Bone marrow (tissue), 2 donors: ENCODE data around the gene TPMT.

Source experiments
- DNase-seq, 2 donors: peaks; one replicate each; lab custom pipeline; 2025; lab: John Stamatoyannopoulos, UW

The TPMT gene

GRCh38 chr6:18117136-18117535 is 37.7 kb downstream of the TPMT start:
- no peak for DNase-seq

- DNase-seq = no peak
Measured at GRCh38 chr6:18115356-18115755, 39.5 kb downstream of the TPMT start.

GRCh38 chr6:18110162-18110561 is 44.7 kb downstream of the TPMT start:
- no peak for DNase-seq

DNA sequence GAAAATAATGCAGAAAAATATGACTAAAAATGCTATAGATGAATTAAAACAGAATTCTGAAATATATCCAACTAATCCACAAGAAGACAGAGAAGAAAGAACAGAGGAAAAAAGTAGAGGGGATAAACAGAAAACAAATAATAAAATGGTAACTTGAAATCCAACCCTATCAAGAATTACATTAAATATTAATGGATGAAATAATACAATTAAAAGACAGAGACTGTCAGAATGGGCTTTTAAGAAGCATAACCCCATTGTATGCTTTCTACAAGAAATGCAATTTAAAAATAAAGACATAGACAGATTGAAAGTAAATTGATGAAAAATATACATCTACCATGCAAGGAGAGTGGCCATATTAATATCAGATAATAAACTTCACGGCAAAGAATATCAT is 47.8 kb downstream of the TPMT start:
- DNase-seq = no peak

GRCh38 chr6:18102783-18103509 is 51.9 kb downstream of the TPMT start:
- DNase-seq = no peak

GRCh38 chr6:18101873-18102272 is 53.0 kb downstream of the TPMT start:
- no peak for DNase-seq

GRCh38 chr6:18101271-18101670 is 53.6 kb downstream of the TPMT start:
- DNase-seq = no peak

DNA sequence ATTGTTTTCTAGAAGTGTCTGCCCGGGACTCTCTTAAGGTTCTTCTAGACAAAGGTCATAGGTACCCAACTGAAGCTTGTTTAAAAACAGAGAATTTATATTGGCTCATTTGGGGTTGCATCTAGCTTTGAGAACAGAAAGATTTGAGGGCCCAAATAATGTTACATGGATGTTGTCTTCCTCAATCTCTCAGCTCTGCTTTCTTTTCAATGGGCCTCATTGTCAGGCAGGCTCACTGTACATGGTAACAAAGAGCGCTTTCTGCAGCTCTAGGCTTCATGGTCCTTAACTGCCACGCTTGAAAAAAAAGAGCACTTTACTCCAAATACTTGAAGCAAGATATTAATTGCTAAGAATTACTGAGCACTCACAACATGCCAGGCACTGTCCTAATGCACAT is 54.6 kb downstream of the TPMT start:
- DNase-seq = no peak

- DNase-seq = no peak
Measured at GRCh38 chr6:18099511-18099910, 55.4 kb downstream of the TPMT start.

DNA sequence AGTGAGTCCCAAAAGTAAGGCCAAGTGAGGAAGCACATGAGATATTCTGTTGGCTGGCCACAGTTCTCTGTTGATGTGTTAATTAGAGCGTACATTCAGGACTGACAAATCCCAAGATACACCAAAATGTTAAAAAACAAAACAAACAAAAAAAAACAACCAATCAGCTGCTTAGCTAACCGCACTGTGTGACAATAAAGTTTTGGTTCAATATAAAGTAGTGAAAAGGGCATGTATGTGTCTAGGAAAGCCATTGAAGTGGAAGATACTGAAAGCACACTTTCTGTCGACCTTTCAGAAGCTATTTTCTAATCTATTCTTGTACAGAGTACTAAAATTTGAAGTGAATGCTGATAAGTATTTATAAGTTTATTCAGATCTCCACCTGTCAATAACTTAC is 58.5 kb downstream of the TPMT start:
- no peak for DNase-seq

DNA sequence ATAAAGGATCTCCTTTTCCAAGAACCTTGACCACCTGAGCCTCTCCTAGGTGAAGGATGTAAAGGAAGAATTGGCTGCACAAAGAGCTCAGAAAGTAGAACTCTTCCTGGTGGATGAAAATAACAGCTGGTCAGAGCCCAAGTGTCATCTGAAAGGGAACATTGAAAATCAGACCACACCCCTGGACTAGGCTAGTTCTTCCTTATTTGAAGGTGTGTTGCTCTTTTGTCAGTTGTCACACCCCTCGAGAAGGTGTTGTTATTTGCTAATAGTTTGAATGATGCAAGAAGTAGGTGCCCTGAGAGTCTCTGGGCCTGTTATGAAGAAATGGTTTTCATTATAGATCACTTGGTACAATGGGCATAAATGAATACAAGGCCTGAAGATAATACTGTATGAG is 63.5 kb downstream of the TPMT start:
- DNase-seq = no peak

GRCh38 chr6:18090349-18090786 is 64.5 kb downstream of the TPMT start:
- no peak for DNase-seq

DNA sequence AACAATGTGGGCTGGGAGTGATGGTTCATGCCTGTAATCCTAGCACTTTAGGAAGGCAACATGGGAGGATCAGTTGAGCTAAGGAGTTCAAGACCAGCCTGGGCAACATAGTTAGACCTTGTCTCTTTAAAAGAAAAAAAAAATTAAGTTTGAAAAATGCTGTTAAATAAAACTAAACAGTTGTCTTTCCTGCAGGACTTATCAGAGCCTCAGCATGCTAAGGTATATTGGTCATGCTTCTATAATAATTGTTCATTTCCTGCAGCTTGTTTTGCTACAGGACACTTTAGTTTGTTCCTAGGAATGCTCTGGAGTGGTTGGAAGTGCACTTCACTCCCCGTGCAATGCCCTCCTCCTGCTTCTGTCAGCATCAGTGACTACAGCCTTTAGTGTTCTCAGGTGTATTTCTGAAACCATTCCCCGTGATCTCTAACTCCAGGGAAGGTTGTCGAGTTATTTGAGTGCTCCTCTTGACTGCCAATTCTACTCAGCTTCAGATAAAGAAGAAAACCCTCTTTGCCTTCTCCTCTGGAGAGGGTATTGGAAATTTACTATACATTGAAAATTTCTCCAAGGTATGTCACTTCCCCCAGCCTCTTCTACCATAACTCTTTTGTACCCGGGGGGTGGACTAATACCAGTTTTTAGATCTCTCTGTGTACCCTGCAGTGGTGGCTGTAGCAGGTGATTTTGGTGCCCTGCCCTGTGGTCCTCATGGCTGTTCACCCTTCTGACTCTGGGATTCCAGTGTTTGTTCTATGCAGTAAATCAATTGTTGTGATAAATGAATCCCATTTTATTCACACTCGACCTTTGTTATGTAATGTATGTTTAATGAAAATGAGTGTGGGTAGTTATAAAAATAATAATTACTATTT is 66.2 kb downstream of the TPMT start:
- DNase-seq = no peak

DNA sequence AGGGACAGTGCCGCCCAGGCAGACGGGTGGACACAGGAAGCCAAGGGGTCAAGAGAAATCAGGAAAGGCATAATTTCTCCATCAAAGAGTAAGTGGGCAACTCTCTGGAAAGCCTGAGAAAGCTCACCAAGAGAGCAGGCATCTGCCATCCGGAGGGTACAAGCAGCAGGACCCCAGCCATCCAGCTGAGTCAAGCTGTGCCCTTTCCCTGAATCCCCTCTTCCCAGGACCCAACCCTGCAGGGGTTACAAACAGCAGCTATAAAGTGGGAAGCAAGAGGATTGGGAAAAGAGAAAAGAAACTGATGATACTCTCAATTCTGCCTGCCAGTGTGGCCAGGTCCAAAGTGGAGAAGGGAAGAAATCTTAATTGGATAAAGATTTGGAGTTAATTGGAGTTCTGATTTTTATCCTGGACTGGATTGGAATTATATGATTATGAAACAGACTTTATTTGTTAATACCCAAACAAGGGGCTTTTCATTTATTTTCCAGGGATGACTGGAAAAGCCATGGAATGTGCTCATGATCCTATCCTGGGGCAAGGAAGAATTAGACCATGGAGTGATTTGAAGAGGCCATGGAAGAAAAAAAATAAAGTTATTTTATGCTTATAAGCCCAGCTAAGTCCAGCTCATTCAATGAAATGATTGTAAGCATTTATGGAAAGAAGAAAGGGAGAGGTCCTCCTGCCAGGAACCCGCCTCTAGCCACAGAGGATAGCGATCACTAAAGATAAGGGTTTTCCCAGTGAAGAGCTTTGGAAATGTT is 67.3 kb downstream of the TPMT start:
- no peak for DNase-seq

- no peak for DNase-seq
Measured at GRCh38 chr6:18081025-18081668, 73.7 kb downstream of the TPMT start.

DNA sequence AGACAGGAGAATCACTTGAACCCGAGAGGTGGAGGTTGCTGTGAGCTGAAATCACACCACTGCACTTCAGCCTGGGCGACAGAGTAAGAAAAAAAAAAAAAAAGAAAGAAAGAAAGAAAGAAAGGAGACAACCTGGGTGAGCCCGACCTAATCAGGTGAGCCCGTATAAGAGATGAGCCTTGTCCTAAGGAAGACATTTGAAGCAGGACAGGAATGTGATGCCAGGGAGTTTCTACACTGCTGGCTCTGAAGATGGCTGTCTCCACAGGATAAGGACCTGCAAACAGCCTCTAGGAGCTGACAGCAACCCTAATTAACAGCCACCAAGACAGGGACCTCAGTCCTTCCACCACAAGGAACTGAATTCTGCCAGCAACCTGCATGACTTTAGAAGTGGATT is 74.3 kb downstream of the TPMT start:
- no peak for DNase-seq

DNA sequence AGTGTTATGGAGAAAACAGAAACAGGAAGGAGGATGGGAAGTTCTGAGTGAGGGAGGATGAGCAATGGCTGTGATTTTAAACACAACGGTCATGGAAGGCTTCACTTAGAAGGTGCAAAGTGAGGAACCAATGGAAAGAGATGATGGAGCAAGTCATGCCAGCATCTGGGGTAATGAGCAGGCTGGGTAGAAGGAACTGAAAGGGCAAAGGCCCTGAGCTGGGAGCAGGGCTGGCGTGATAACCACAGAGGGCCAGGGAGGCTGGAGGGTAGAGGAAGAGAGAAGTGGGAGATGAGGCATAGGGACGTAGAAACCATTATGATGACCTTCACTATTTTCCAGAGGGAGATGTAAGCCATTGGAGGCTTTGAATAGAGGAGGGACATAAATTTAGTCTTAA is 76.0 kb downstream of the TPMT start:
- no peak for DNase-seq
